ENCODE results near the gene ZNF200.

The ZNF200 gene

GRCh38 chr16:3282103-3282729 is 47.3 kb upstream of the ZNF200 start:
- peak overlapping the region; percentile 50 to 90 for H3K4me3 ChIP-seq (ENCODE audit: low read depth in 1 of 2, low read length in 2 of 2)

GRCh38 chr16:3281222-3281820 is 46.4 kb upstream of the ZNF200 start:
- peak overlapping the region in 1 of 2 experiments; percentile 90; a peak in 2 of 4 replicates for H3K4me3 ChIP-seq (ENCODE audit: low read depth in 1 of 2, low read length in 2 of 2)
- H2AFZ ChIP-seq (ENCODE audit: low read depth, low read length) = no peak overlapping the region
- no peak overlapping the region for H3K27ac ChIP-seq (ENCODE audit: low read length)
- peaks cover 38% of the 10 kb centered on the region for H3K4me1 ChIP-seq (ENCODE audit: insufficient read depth, low read length)
- peaks cover 26% of the 10 kb centered on the region for H4K20me1 ChIP-seq (ENCODE audit: insufficient read depth, low read length)
- ATAC-seq (ENCODE audit: insufficient read depth, low read depth) = no peak
- H3K79me2 ChIP-seq (ENCODE audit: insufficient read depth, low read length) = peaks cover 34% of the 10 kb centered on the region
- H3K4me2 ChIP-seq (ENCODE audit: insufficient read depth, low read length) = peak overlapping the region; percentile 94
- TF ChIP-seq EZH2 (IDR thresholded peaks at IDR 0.05; ENCODE audit: borderline replicate concordance, low read depth, low read length, severe bottlenecking) (no peak), CTCF (IDR thresholded peaks at IDR 0.05; ENCODE audit: borderline replicate concordance, extremely low read depth, low read length, poor library complexity, severe bottlenecking) (no peak)
- peaks cover 27% of the 10 kb centered on the region for H3K36me3 ChIP-seq (ENCODE audit: insufficient read depth, low read length)
- peak overlapping the region; percentile 89 for H3K9ac ChIP-seq (ENCODE audit: low read depth, low read length)
- no peaks in the 10 kb centered on the region for H3K27me3 ChIP-seq (ENCODE audit: insufficient read depth, low read length, poor library complexity)
- no peak for DNase-seq
- no peaks in the 10 kb centered on the region for H3K9me3 ChIP-seq (ENCODE audit: insufficient read depth, low read length, severe bottlenecking)

More at GRCh38 chr16:3282103-3282729, 47.3 kb upstream of the ZNF200 start:
- H3K27me3 ChIP-seq (ENCODE audit: insufficient read depth, low read length, poor library complexity) = no peaks in the 10 kb centered on the region
- peaks cover 26% of the 10 kb centered on the region for H4K20me1 ChIP-seq (ENCODE audit: insufficient read depth, low read length)
- peak overlapping the region; percentile 85 for H2AFZ ChIP-seq (ENCODE audit: low read depth, low read length)
- peak overlapping the region; percentile 94 for H3K4me2 ChIP-seq (ENCODE audit: insufficient read depth, low read length)
- peak overlapping the region; percentile 96 for H3K27ac ChIP-seq (ENCODE audit: low read length)
- H3K9me3 ChIP-seq (ENCODE audit: insufficient read depth, low read length, severe bottlenecking) = no peaks in the 10 kb centered on the region
- H3K36me3 ChIP-seq (ENCODE audit: insufficient read depth, low read length) = peaks cover 35% of the 10 kb centered on the region
- TF ChIP-seq EZH2 (IDR thresholded peaks at IDR 0.05; ENCODE audit: borderline replicate concordance, low read depth, low read length, severe bottlenecking) (no peak), CTCF (IDR thresholded peaks at IDR 0.05; ENCODE audit: borderline replicate concordance, extremely low read depth, low read length, poor library complexity, severe bottlenecking) (peak; percentile 20)
- peaks cover 40% of the 10 kb centered on the region for H3K4me1 ChIP-seq (ENCODE audit: insufficient read depth, low read length)
- no peak for DNase-seq
- H3K79me2 ChIP-seq (ENCODE audit: insufficient read depth, low read length) = peaks cover 42% of the 10 kb centered on the region
- H3K9ac ChIP-seq (ENCODE audit: low read depth, low read length) = peak overlapping the region; percentile 89
- peak; percentile 52 for ATAC-seq (ENCODE audit: insufficient read depth, low read depth)

- ATAC-seq (ENCODE audit: insufficient read depth, low read depth) (no peak), DNase-seq (no peak)
- Histone ChIP-seq H3K4me2 (ENCODE audit: insufficient read depth, low read length) (no peak overlapping the region), H3K27ac (ENCODE audit: low read length) (no peak overlapping the region), H3K4me3 (ENCODE audit: low read depth in 1 of 2, low read length in 2 of 2) (no peak overlapping the region), H3K27me3 (ENCODE audit: insufficient read depth, low read length, poor library complexity) (no peaks in the 10 kb centered on the region), H3K4me1 (ENCODE audit: insufficient read depth, low read length) (peaks cover 6% of the 10 kb centered on the region), H4K20me1 (ENCODE audit: insufficient read depth, low read length) (no peaks in the 10 kb centered on the region), H3K79me2 (ENCODE audit: insufficient read depth, low read length) (no peaks in the 10 kb centered on the region), H3K36me3 (ENCODE audit: insufficient read depth, low read length) (no peaks in the 10 kb centered on the region), H2AFZ (ENCODE audit: low read depth, low read length) (no peak overlapping the region), H3K9ac (ENCODE audit: low read depth, low read length) (no peak overlapping the region), H3K9me3 (ENCODE audit: insufficient read depth, low read length, severe bottlenecking) (no peaks in the 10 kb centered on the region)
- TF ChIP-seq EZH2 (IDR thresholded peaks at IDR 0.05; ENCODE audit: borderline replicate concordance, low read depth, low read length, severe bottlenecking) (no peak), CTCF (IDR thresholded peaks at IDR 0.05; ENCODE audit: borderline replicate concordance, extremely low read depth, low read length, poor library complexity, severe bottlenecking) (no peak)
Observed at GRCh38 chr16:3276679-3277078, 41.7 kb upstream of the ZNF200 start.
